GM18951 (cell line): Measurements from ENCODE around the gene CAMKK2.
"Not testable (repeated sequence)": the region's sequence is repeated elsewhere in the genome, so short reads cannot be mapped to it uniquely, and the experiment has no call there.

Experiments
- POLR2A ChIP-seq: IDR thresholded peaks from 4 replicates; pipeline ENCODE4 v1.6.1; 2011; ENCODE audit warnings: mild to moderate bottlenecking; ENCODE audit not compliant: insufficient read length, insufficient read depth; ENCODE audit errors: extremely low read depth
- in situ Hi-C: fragments of 300-500 bp; cut with MboI; formaldehyde crosslinking; loops from one replicate; pipeline ENCODE4 v1.12.0; 2022; ENCODE audit warnings: low sequenced_read_pairs, mixed read lengths, inconsistent platforms; ENCODE audit not compliant: unreplicated experiment

Gene CAMKK2

DNA sequence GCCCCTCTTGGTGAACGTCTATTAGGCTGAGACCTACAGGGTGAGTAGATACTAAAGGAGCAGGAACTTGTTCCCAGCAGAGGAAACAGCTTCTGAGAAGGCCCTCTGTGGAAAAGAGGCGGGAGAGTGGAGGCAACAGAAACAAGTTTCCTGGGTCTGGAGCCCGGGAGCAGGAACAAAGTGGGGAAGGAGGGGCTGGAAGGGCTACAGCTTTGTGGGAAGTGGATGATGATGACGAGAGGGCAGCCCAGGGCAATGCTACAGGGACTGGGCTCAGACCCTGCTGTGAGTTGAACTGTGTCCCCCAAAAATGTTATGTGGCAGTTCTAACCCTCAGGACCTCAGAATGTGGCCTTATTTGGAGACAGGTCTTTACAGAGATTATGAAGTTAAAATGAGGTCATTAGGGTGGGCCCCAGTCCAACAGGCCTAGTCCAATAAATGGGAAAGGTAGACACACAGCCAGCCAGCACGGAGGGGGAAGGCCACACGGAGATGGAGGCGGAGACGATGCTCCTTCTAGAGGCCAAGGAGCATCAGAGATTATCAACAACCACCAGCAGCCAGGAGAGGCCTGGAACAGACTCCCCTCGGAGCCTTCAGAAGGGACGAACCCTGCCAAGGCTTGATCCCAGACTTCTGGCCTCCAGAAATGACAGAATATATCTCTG is 14.3 kb downstream of the CAMKK2 start:
- in situ Hi-C loops, result no loop called here
- TF ChIP-seq POLR2A, result no peak

DNA sequence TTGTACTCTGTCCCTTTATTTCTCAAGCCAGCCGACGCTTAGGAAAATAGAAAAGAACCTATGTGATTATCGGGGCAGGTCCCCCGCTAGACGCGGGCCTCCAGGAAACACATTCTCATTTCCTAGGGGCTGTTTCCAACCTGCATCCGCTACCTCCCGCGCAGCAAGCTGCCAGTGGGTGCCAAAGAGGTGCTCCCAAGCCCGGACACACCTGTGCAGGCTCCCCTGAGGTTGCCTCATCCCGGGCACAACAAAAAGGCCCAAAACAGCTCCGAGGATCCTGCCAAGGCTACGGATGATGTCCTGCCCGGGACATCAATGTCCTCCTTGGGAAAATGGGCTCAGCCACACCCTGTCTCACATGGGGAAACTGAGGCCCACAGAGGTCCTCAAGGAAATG is 15.4 kb downstream of the CAMKK2 start:
- in situ Hi-C loops, result not testable (repeated sequence)

DNA sequence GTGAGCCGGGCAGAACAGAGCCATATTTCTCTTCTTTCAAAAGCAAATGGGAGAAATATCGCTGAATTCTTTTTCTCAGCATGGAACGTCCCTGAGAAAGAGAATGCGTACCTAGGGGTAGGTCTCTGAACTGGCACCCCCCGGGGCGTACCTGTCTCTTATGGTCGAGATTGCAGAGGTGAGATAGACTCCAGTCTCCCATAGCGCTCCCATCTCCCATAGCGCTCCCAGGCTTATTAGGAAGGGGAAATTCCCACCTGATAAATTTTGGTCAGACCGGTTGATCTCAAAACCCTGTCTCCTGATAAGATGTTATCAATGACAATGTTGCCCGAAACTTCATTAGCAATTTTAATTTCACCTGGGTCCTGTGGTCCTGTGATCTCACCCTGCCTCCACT is 16.0 kb downstream of the CAMKK2 start:
- in situ Hi-C loops, result not testable (repeated sequence)

- TF ChIP-seq POLR2A, result no peak
- in situ Hi-C loops, result no loop called here
These were observed 17.0 kb downstream of the CAMKK2 start for GRCh38 chr12:121279507-121279915.

DNA sequence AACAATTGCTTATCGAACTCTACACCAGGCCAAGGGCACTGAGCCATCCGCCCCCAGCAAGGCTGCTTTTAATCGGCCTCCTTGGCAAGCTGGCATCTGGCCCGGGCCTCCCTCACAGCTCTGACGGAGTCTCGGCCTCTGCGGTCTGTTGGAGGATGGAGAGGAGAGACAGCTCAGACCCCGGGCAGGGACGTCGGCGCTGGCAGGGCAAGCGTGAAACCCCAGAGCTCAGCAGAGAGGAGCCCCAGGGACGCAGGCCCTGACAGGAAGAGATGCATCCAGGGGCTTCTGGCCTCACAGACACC is 17.5 kb downstream of the CAMKK2 start:
- TF ChIP-seq POLR2A, result no peak
- in situ Hi-C loops, result no loop called here

- in situ Hi-C loops, result no loop called here
- no peak for TF ChIP-seq POLR2A
These were observed 18.1 kb downstream of the CAMKK2 start for GRCh38 chr12:121278169-121279070.

DNA sequence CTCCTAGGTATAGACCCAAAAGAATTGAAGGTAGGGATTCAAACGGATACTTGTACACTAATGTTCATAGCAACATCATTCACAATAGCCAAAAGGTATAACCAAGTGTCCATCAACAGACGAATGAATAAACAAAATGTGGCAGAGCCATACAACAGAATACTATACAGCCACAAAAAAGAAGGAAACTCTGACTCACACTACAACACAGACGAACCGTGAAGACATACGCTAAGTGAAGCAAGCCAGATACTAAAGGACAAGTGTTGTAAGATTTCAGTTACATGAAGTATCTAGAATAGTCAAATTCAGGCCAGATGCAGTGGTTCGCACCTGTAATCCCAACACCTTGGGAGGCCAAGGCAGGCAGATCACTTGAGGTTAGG is 19.1 kb downstream of the CAMKK2 start:
- in situ Hi-C loops, result no loop called here
- no peak for TF ChIP-seq POLR2A

DNA sequence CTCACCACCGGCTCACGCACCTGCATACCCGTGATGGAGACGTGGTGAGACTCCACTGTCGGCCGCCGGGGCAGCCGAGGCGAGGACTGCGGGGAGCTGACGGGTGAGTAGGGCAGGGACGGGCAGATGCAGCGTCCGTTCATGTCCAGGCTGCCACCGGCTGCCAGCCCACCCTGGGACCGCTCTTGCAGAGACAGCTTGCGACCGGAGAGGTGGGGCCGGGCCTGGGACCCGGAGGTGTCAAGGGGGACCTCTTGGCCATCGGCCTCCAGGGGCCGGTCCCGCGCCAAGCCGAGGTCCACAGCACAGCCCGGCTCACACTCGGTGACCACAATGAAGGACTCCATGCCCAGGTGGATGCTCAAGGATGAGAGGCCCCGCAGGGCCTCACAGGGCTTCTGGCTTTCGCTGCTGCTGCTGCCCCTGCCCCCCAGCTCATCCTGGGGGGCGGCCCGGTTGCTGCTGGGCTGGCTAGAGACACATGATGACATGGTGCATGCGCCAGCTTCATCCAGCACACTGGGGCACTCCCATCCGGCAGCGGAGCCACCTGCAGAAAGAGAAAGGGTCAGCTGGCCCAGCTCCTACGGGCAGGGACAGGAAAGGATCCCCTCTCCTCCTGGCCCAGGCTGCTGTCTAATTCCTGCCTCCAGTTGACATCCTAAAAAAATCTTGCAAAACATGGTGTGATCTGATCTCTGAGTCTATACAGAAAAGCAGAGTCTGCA is 22.3 kb downstream of the CAMKK2 start:
- no peak for TF ChIP-seq POLR2A
- in situ Hi-C loops, result no loop called here

GRCh38 chr12:121273364-121273896 is 23.1 kb downstream of the CAMKK2 start:
- in situ Hi-C loops, result no loop called here
- TF ChIP-seq POLR2A, result no peak

GRCh38 chr12:121267822-121268221 is 28.7 kb downstream of the CAMKK2 start:
- no peak for TF ChIP-seq POLR2A
- in situ Hi-C loops, result no loop called here

DNA sequence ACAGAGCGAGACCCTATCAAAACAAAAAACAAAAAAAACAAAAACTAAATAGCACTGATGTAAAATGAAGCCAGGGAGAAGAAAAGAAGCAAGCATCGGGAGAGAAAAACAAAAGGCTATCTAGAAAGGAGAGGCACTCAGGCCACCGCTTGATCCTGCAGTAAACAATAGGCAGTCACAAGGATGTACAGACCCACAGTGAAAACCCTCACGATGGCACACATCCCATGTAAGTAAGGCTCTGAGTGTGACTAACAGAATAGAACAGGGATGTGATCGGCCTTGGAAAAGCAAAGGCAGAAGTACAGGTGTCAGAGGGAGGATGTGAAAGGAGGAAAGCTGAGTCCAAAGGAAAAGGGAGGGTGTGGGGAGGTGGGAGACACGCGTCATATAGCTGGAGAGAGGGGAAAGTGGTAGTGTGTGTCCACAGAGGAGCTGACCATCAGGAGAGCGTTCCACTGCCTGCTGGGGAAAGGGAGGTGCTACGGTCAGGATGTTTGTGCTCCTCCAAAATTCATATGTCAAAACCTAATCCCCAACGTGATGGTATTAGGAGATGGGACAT is 31.5 kb downstream of the CAMKK2 start:
- in situ Hi-C loops, result no loop called here
- no peak for TF ChIP-seq POLR2A

GRCh38 chr12:121264135-121264534 is 32.4 kb downstream of the CAMKK2 start:
- in situ Hi-C loops, result no loop called here
- TF ChIP-seq POLR2A, result no peak

DNA sequence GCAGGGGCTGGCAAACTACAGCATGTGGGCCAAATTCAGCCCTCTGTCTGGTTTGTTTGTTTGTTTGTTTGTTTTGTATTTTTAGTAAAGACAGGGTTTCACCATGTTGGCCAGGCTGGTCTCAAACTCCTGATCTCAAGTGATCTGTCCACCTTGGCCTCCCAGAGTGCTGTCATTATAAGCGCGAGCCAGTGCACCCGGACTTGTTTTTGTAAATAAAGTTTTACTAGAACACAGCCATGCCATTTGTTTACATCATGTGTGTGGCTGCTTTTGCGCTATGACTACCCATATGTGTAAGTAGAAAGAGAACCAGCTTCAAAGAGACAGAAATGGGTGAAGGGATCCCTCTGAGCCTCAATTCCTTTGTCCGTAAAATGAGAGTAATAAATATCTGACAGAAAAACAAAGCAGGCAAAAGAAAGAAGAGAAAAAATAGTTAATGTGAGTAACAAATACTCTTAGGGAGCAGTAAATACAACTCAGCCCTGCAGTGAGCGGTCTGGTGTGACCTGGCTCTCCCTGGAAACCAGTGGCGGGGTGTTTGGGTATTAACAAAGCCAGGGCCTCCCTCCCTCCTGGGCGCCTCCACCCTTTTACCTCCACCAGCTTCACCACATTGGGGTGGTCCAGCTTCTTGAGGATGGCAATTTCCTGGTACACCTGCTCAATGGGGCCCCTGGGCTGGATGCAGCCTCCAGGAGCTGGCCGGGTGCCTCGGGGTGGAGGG is 33.1 kb downstream of the CAMKK2 start:
- TF ChIP-seq POLR2A, result no peak
- in situ Hi-C loops, result no loop called here

GRCh38 chr12:121261398-121261797 is 35.1 kb downstream of the CAMKK2 start:
- no peak for TF ChIP-seq POLR2A
- in situ Hi-C loops, result no loop called here
